Activated naive CD8-positive, alpha-beta T cell treated with anti-CD3 and anti-CD28 coated beads for 36 hours (primary cell): Measurements from ENCODE around the gene OSTF1. TPM values are rescaled to one million over a fixed set of nuclear protein-coding genes. Genes with fewer than 3 reads are reported as not detected.
A peak's percentile ranks its signal among the peaks of the same experiment; 100 is the strongest.

Source experiments
- DNase-seq: peaks from one replicate; pipeline ENCODE4 v3.0.0; 2021
- H3K27ac Mint-ChIP-seq: one replicate; pipeline ENCODE4 v1.8.0; 2022; ENCODE audit warnings: mild to moderate bottlenecking, moderate library complexity, mixed read lengths
- H3K27me3 Mint-ChIP-seq: one replicate; pipeline ENCODE4 v1.8.0; 2022; ENCODE audit warnings: mild to moderate bottlenecking, mixed read lengths
- H3K36me3 Mint-ChIP-seq: one replicate; pipeline ENCODE4 v1.8.0; 2021; ENCODE audit warnings: mild to moderate bottlenecking, mixed read lengths
- H3K4me1 Mint-ChIP-seq: one replicate; pipeline ENCODE4 v1.8.0; 2021; ENCODE audit warnings: mixed read lengths
- H3K4me3 Mint-ChIP-seq: one replicate; pipeline ENCODE4 v1.8.0; 2022; ENCODE audit warnings: mild to moderate bottlenecking, moderate library complexity, mixed read lengths
- H3K9me3 Mint-ChIP-seq: one replicate; pipeline ENCODE4 v1.8.0; 2022; ENCODE audit warnings: mixed read lengths
- total RNA-seq, 2 experiments: library from RNA; stranded (reverse); gene quantifications; one replicate each; pipeline ENCODE4 v1.2.3, GENCODE V29; 2021

The OSTF1 gene
- total RNA-seq, 2 experiments from 2014 or later = 38.2 to 38.4 TPM

- H3K27me3 Mint-ChIP-seq = no peaks in the 10 kb centered on the region
- H3K9me3 Mint-ChIP-seq = no peaks in the 10 kb centered on the region
- H3K4me3 Mint-ChIP-seq = no peak overlapping the region
- H3K27ac Mint-ChIP-seq = no peak overlapping the region
- no peak for DNase-seq
- H3K4me1 Mint-ChIP-seq = peaks cover 25% of the 10 kb centered on the region
- peaks cover 30% of the 10 kb centered on the region for H3K36me3 Mint-ChIP-seq
Observed at GRCh38 chr9:75128535-75128934, 40.2 kb downstream of the OSTF1 start.

GRCh38 chr9:75130172-75130571, 41.9 kb downstream of the OSTF1 start:
- H3K27ac Mint-ChIP-seq = no peak overlapping the region

GRCh38 chr9:75130621-75131230, 42.4 kb downstream of the OSTF1 start:
- Mint-ChIP-seq H3K27ac (peak overlapping the region; percentile 21), H3K9me3 (no peaks in the 10 kb centered on the region), H3K36me3 (peaks cover 30% of the 10 kb centered on the region)

More at GRCh38 chr9:75130172-75130571, 41.9 kb downstream of the OSTF1 start:
- Mint-ChIP-seq H3K27me3 (no peaks in the 10 kb centered on the region), H3K9me3 (no peaks in the 10 kb centered on the region), H3K4me3 (no peak overlapping the region), H3K4me1 (peaks cover 13% of the 10 kb centered on the region), H3K36me3 (peaks cover 27% of the 10 kb centered on the region)
- no peak for DNase-seq

GRCh38 chr9:75131700-75132099, 43.4 kb downstream of the OSTF1 start:
- Mint-ChIP-seq H3K4me1 (peaks cover 13% of the 10 kb centered on the region), H3K4me3 (no peak overlapping the region), H3K27me3 (no peaks in the 10 kb centered on the region), H3K9me3 (no peaks in the 10 kb centered on the region), H3K36me3 (peaks cover 40% of the 10 kb centered on the region), H3K27ac (no peak overlapping the region)
- no peak for DNase-seq

More at GRCh38 chr9:75130621-75131230, 42.4 kb downstream of the OSTF1 start:
- DNase-seq = no peak
- Mint-ChIP-seq H3K27me3 (no peaks in the 10 kb centered on the region), H3K4me1 (peaks cover 13% of the 10 kb centered on the region), H3K4me3 (no peak overlapping the region)

GRCh38 chr9:75132244-75132643, 43.9 kb downstream of the OSTF1 start:
- H3K4me1 Mint-ChIP-seq = peaks cover 13% of the 10 kb centered on the region

GRCh38 chr9:75133396-75133795, 45.1 kb downstream of the OSTF1 start:
- DNase-seq = no peak
- no peaks in the 10 kb centered on the region for H3K27me3 Mint-ChIP-seq
- H3K4me1 Mint-ChIP-seq = peaks cover 15% of the 10 kb centered on the region
- H3K27ac Mint-ChIP-seq = peak overlapping the region; percentile 23
- H3K36me3 Mint-ChIP-seq = peaks cover 43% of the 10 kb centered on the region
- no peaks in the 10 kb centered on the region for H3K9me3 Mint-ChIP-seq
- no peak overlapping the region for H3K4me3 Mint-ChIP-seq

More at GRCh38 chr9:75132244-75132643, 43.9 kb downstream of the OSTF1 start:
- DNase-seq = no peak
- H3K9me3 Mint-ChIP-seq = no peaks in the 10 kb centered on the region
- H3K27me3 Mint-ChIP-seq = no peaks in the 10 kb centered on the region
- H3K4me3 Mint-ChIP-seq = no peak overlapping the region
- H3K36me3 Mint-ChIP-seq = peaks cover 43% of the 10 kb centered on the region
- no peak overlapping the region for H3K27ac Mint-ChIP-seq

- no peak overlapping the region for H3K27ac Mint-ChIP-seq
- H3K9me3 Mint-ChIP-seq = no peaks in the 10 kb centered on the region
- no peak overlapping the region for H3K4me3 Mint-ChIP-seq
- H3K36me3 Mint-ChIP-seq = peaks cover 47% of the 10 kb centered on the region
- no peak for DNase-seq
- H3K4me1 Mint-ChIP-seq = peaks cover 20% of the 10 kb centered on the region
- H3K27me3 Mint-ChIP-seq = no peaks in the 10 kb centered on the region
Observed at GRCh38 chr9:75134495-75134894, 46.2 kb downstream of the OSTF1 start.

- DNase-seq = no peak
- H3K4me3 Mint-ChIP-seq = no peak overlapping the region
Observed at GRCh38 chr9:75138260-75139040, 50.1 kb downstream of the OSTF1 start.

GRCh38 chr9:75139201-75139600, 50.9 kb downstream of the OSTF1 start:
- H3K27ac Mint-ChIP-seq = no peak overlapping the region
- H3K27me3 Mint-ChIP-seq = no peaks in the 10 kb centered on the region
- peaks cover 28% of the 10 kb centered on the region for H3K4me1 Mint-ChIP-seq
- peaks cover 1% of the 10 kb centered on the region for H3K9me3 Mint-ChIP-seq
- H3K36me3 Mint-ChIP-seq = peaks cover 72% of the 10 kb centered on the region
- DNase-seq = no peak
- no peak overlapping the region for H3K4me3 Mint-ChIP-seq

More at GRCh38 chr9:75138260-75139040, 50.1 kb downstream of the OSTF1 start:
- Mint-ChIP-seq H3K4me1 (peaks cover 29% of the 10 kb centered on the region), H3K27ac (peak overlapping the region; percentile 19), H3K9me3 (peaks cover 1% of the 10 kb centered on the region), H3K27me3 (no peaks in the 10 kb centered on the region), H3K36me3 (peaks cover 64% of the 10 kb centered on the region)

GRCh38 chr9:75140261-75140660, 51.9 kb downstream of the OSTF1 start:
- H3K9me3 Mint-ChIP-seq = peaks cover 9% of the 10 kb centered on the region
- H3K36me3 Mint-ChIP-seq = peaks cover 75% of the 10 kb centered on the region
- no peak overlapping the region for H3K4me3 Mint-ChIP-seq
- H3K27ac Mint-ChIP-seq = no peak overlapping the region
- H3K4me1 Mint-ChIP-seq = peaks cover 28% of the 10 kb centered on the region
- no peak for DNase-seq
- H3K27me3 Mint-ChIP-seq = no peaks in the 10 kb centered on the region

GRCh38 chr9:75142202-75142601, 53.9 kb downstream of the OSTF1 start:
- peaks cover 70% of the 10 kb centered on the region for H3K36me3 Mint-ChIP-seq
- peak overlapping the region; percentile 22 for H3K4me3 Mint-ChIP-seq
- H3K9me3 Mint-ChIP-seq = peaks cover 11% of the 10 kb centered on the region
- no peaks in the 10 kb centered on the region for H3K27me3 Mint-ChIP-seq
- H3K4me1 Mint-ChIP-seq = peaks cover 39% of the 10 kb centered on the region
- no peak for DNase-seq
- peak overlapping the region; percentile 60 for H3K27ac Mint-ChIP-seq

GRCh38 chr9:75146229-75146628, 57.9 kb downstream of the OSTF1 start:
- no peak overlapping the region for H3K27ac Mint-ChIP-seq
- H3K27me3 Mint-ChIP-seq = no peaks in the 10 kb centered on the region
- H3K4me3 Mint-ChIP-seq = no peak overlapping the region
- DNase-seq = no peak
- H3K4me1 Mint-ChIP-seq = peaks cover 55% of the 10 kb centered on the region
- peaks cover 58% of the 10 kb centered on the region for H3K36me3 Mint-ChIP-seq
- H3K9me3 Mint-ChIP-seq = peaks cover 11% of the 10 kb centered on the region

GRCh38 chr9:75147638-75148037, 59.3 kb downstream of the OSTF1 start:
- peaks cover 48% of the 10 kb centered on the region for H3K36me3 Mint-ChIP-seq
- H3K4me1 Mint-ChIP-seq = peaks cover 62% of the 10 kb centered on the region
- H3K27me3 Mint-ChIP-seq = no peaks in the 10 kb centered on the region
- H3K4me3 Mint-ChIP-seq = no peak overlapping the region
- H3K27ac Mint-ChIP-seq = peak overlapping the region; percentile 73
- peaks cover 9% of the 10 kb centered on the region for H3K9me3 Mint-ChIP-seq
- no peak for DNase-seq

GRCh38 chr9:75148561-75148960, 60.2 kb downstream of the OSTF1 start:
- Mint-ChIP-seq H3K27me3 (no peaks in the 10 kb centered on the region), H3K4me1 (peaks cover 67% of the 10 kb centered on the region), H3K27ac (peak overlapping the region; percentile 75), H3K36me3 (peaks cover 40% of the 10 kb centered on the region), H3K4me3 (no peak overlapping the region), H3K9me3 (peaks cover 9% of the 10 kb centered on the region)
- no peak for DNase-seq

GRCh38 chr9:75149841-75150241, 61.5 kb downstream of the OSTF1 start:
- Mint-ChIP-seq H3K4me1 (peaks cover 71% of the 10 kb centered on the region), H3K4me3 (peak overlapping the region; percentile 5), H3K27ac (peak overlapping the region; percentile 38), H3K27me3 (no peaks in the 10 kb centered on the region), H3K36me3 (peaks cover 28% of the 10 kb centered on the region), H3K9me3 (peaks cover 6% of the 10 kb centered on the region)
- DNase-seq = no peak
